Activated CD4-positive, alpha-beta memory T cell treated with anti-CD3 and anti-CD28 coated beads for 36 hours (primary cell): Measurements from ENCODE around the gene PCDHA4. TPM values are rescaled to one million over a fixed set of nuclear protein-coding genes. Genes with fewer than 3 reads are reported as not detected.
A peak's percentile ranks its signal among the peaks of the same experiment; 100 is the strongest.
"Not testable (repeated sequence)": the region's sequence is repeated elsewhere in the genome, so short reads cannot be mapped to it uniquely, and the experiment has no call there.

Source experiments
- CTCF ChIA-PET: fragments of 350-600 bp; sonication (Branson Sonifier 250); formaldehyde crosslinking; loops from one replicate; lab custom pipeline; 2021; ENCODE audit warnings: antibody characterized with exemption, inconsistent platforms; lab: Charles Lee
- POLR2A ChIA-PET: fragments of 350-600 bp; sonication (Branson Sonifier 250); formaldehyde crosslinking; loops from one replicate; lab custom pipeline; 2021; ENCODE audit warnings: antibody characterized with exemption; lab: Charles Lee
- DNase-seq: peaks from one replicate; pipeline ENCODE4 v3.0.0-alpha.2; 2020
- H3K27ac Mint-ChIP-seq: one replicate; pipeline ENCODE4 v1.8.0; 2021; ENCODE audit warnings: mixed read lengths
- H3K27me3 Mint-ChIP-seq: one replicate; pipeline ENCODE4 v1.8.0; 2021; ENCODE audit warnings: mixed read lengths
- H3K36me3 Mint-ChIP-seq: one replicate; pipeline ENCODE4 v1.8.0; 2021; ENCODE audit warnings: mixed read lengths
- H3K4me1 Mint-ChIP-seq: one replicate; pipeline ENCODE4 v1.8.0; 2021; ENCODE audit warnings: low read depth, mixed read lengths
- H3K4me3 Mint-ChIP-seq: one replicate; pipeline ENCODE4 v1.8.0; 2021; ENCODE audit warnings: mild to moderate bottlenecking, mixed read lengths
- H3K9me3 Mint-ChIP-seq: one replicate; pipeline ENCODE4 v1.8.0; 2021; ENCODE audit warnings: mixed read lengths
- intact Hi-C: fragments of 100-400 bp; cut with micrococcal nuclease; formaldehyde crosslinking; loops from one replicate; pipeline ENCODE4 v1.15.1; 2023
- total RNA-seq, 2 experiments: library from RNA; stranded (reverse); gene quantifications; one replicate each; pipeline ENCODE4 v1.2.3, GENCODE V29; 2021

Gene PCDHA4
- total RNA-seq, 2 experiments from 2014 or later: not detected

GRCh38 chr5:140796072-140796717, 10.7 kb upstream of the PCDHA4 start:
- intact Hi-C loops: loop anchor here (10.0 kb wide), 1 partner anchor 69 kb away; the partner anchor contains the start of gene PCDHA11
- POLR2A ChIA-PET, CTCF ChIA-PET, H3K4me3 Mint-ChIP-seq, DNase-seq, H3K36me3 Mint-ChIP-seq, H3K4me1 Mint-ChIP-seq, H3K27ac Mint-ChIP-seq: not testable (repeated sequence)
- Mint-ChIP-seq H3K27me3 (peaks cover 32% of the 10 kb centered on the region), H3K9me3 (peaks cover 36% of the 10 kb centered on the region)

GRCh38 chr5:140796718-140797095, 10.2 kb upstream of the PCDHA4 start:
- Mint-ChIP-seq H3K4me1 (no peaks in the 10 kb centered on the region), H3K27me3 (peaks cover 32% of the 10 kb centered on the region), H3K4me3 (no peak overlapping the region), H3K27ac (no peak overlapping the region), H3K36me3 (peaks cover 8% of the 10 kb centered on the region), H3K9me3 (peaks cover 41% of the 10 kb centered on the region)
- DNase-seq: no peak
- intact Hi-C loops: loop anchor here (10.0 kb wide), 1 partner anchor 68 kb away; the partner anchor contains the start of gene PCDHA11
- CTCF ChIA-PET: no interaction called here
- POLR2A ChIA-PET: no interaction called here

GRCh38 chr5:140800816-140801493, 5.9 kb upstream of the PCDHA4 start, which contains the start of gene PCDHA3:
TSS of gene PCDHA3 (plus strand) at chr5:140801057.
- CTCF ChIA-PET: no interaction called here
- intact Hi-C loops: no loop called here

GRCh38 chr5:140801494-140801841, 5.4 kb upstream of the PCDHA4 start:
- ChIA-PET CTCF (no interaction called here), POLR2A (no interaction called here)
- no peak for DNase-seq
- no peak overlapping the region for H3K4me3 Mint-ChIP-seq
- H3K9me3 Mint-ChIP-seq: peaks cover 36% of the 10 kb centered on the region
- H3K27me3 Mint-ChIP-seq: peaks cover 22% of the 10 kb centered on the region
- intact Hi-C loops: no loop called here
- H3K27ac Mint-ChIP-seq: no peak overlapping the region
- peaks cover 8% of the 10 kb centered on the region for H3K36me3 Mint-ChIP-seq
- no peaks in the 10 kb centered on the region for H3K4me1 Mint-ChIP-seq

More at GRCh38 chr5:140800816-140801493, 5.9 kb upstream of the PCDHA4 start, which contains the start of gene PCDHA3:
- Mint-ChIP-seq H3K9me3 (peaks cover 36% of the 10 kb centered on the region), H3K4me1 (no peaks in the 10 kb centered on the region), H3K4me3 (no peak within 1 kb of the TSS), H3K27ac (no peak within 1 kb of the TSS), H3K36me3 (peaks cover 7% of the 10 kb centered on the region), H3K27me3 (peaks cover 22% of the 10 kb centered on the region)
- POLR2A ChIA-PET: no interaction called here
- DNase-seq: no peak

GRCh38 chr5:140802381-140802780, 4.5 kb upstream of the PCDHA4 start:
- POLR2A ChIA-PET, CTCF ChIA-PET, H3K27ac Mint-ChIP-seq, H3K4me3 Mint-ChIP-seq, H3K4me1 Mint-ChIP-seq, intact Hi-C loops, DNase-seq: not testable (repeated sequence)
- Mint-ChIP-seq H3K36me3 (peaks cover 10% of the 10 kb centered on the region), H3K27me3 (peaks cover 26% of the 10 kb centered on the region), H3K9me3 (peaks cover 38% of the 10 kb centered on the region)

GRCh38 chr5:140802781-140803271, 4.0 kb upstream of the PCDHA4 start:
- H3K27ac Mint-ChIP-seq: no peak overlapping the region
- CTCF ChIA-PET: no interaction called here
- H3K36me3 Mint-ChIP-seq: peaks cover 14% of the 10 kb centered on the region
- DNase-seq: no peak
- intact Hi-C loops: no loop called here
- peaks cover 26% of the 10 kb centered on the region for H3K27me3 Mint-ChIP-seq
- peaks cover 41% of the 10 kb centered on the region for H3K9me3 Mint-ChIP-seq
- H3K4me3 Mint-ChIP-seq: no peak overlapping the region
- no peaks in the 10 kb centered on the region for H3K4me1 Mint-ChIP-seq
- POLR2A ChIA-PET: no interaction called here

GRCh38 chr5:140808241-140808888, 1.5 kb downstream of the PCDHA4 start:
- peaks cover 34% of the 10 kb centered on the region for H3K9me3 Mint-ChIP-seq
- H3K4me3 Mint-ChIP-seq, POLR2A ChIA-PET, intact Hi-C loops, DNase-seq, H3K4me1 Mint-ChIP-seq, H3K27ac Mint-ChIP-seq: not testable (repeated sequence)
- CTCF ChIA-PET: interaction anchor here (0.8 to 2.9 kb wide), 4 partner anchors 9 to 265 kb away, joined by 3 to 11 read pairs (median 3); partner anchors contain the start of gene PCDHA1
- peaks cover 12% of the 10 kb centered on the region for H3K27me3 Mint-ChIP-seq
- H3K36me3 Mint-ChIP-seq: peaks cover 14% of the 10 kb centered on the region

- H3K4me1 Mint-ChIP-seq: no peaks in the 10 kb centered on the region
- DNase-seq: no peak
- peaks cover 13% of the 10 kb centered on the region for H3K36me3 Mint-ChIP-seq
- no peak overlapping the region for H3K27ac Mint-ChIP-seq
- peaks cover 12% of the 10 kb centered on the region for H3K27me3 Mint-ChIP-seq
- POLR2A ChIA-PET: no interaction called here
- intact Hi-C loops: no loop called here
- H3K9me3 Mint-ChIP-seq: peaks cover 30% of the 10 kb centered on the region
- CTCF ChIA-PET: no interaction called here
- no peak overlapping the region for H3K4me3 Mint-ChIP-seq
Measured at GRCh38 chr5:140808889-140809291, 2.0 kb downstream of the PCDHA4 start.

GRCh38 chr5:140821375-140822280, 14.8 kb downstream of the PCDHA4 start, which contains the start of gene PCDHA5:
TSS of gene PCDHA5 (plus strand) at chr5:140821613.
- no peak within 1 kb of the TSS for H3K4me3 Mint-ChIP-seq
- no peak within 1 kb of the TSS for H3K27ac Mint-ChIP-seq
- no peaks in the 10 kb centered on the region for H3K36me3 Mint-ChIP-seq
- H3K27me3 Mint-ChIP-seq: peaks cover 3% of the 10 kb centered on the region
- peaks cover 11% of the 10 kb centered on the region for H3K9me3 Mint-ChIP-seq
- peak; percentile 36 for DNase-seq
- intact Hi-C loops: no loop called here
- ChIA-PET CTCF (interaction anchor here (0.6 to 1.0 kb wide), 2 partner anchors 121 to 215 kb away, joined by 3 read pairs; no protein-coding TSS in a partner anchor), POLR2A (no interaction called here)
- H3K4me1 Mint-ChIP-seq: no peaks in the 10 kb centered on the region

GRCh38 chr5:140822281-140822629, 15.4 kb downstream of the PCDHA4 start:
- ChIA-PET CTCF (interaction anchor here (0.6 to 1.0 kb wide), 2 partner anchors 120 to 214 kb away, joined by 3 read pairs; no protein-coding TSS in a partner anchor), POLR2A (no interaction called here)
- Mint-ChIP-seq H3K4me3 (no peak overlapping the region), H3K9me3 (peaks cover 13% of the 10 kb centered on the region), H3K27me3 (peaks cover 8% of the 10 kb centered on the region), H3K27ac (no peak overlapping the region), H3K4me1 (no peaks in the 10 kb centered on the region), H3K36me3 (peaks cover 3% of the 10 kb centered on the region)
- DNase-seq: no peak
- intact Hi-C loops: no loop called here

GRCh38 chr5:140822969-140823368, 16.1 kb downstream of the PCDHA4 start:
- DNase-seq, H3K4me1 Mint-ChIP-seq, H3K4me3 Mint-ChIP-seq, POLR2A ChIA-PET, H3K27ac Mint-ChIP-seq, CTCF ChIA-PET, H3K36me3 Mint-ChIP-seq, intact Hi-C loops: not testable (repeated sequence)
- Mint-ChIP-seq H3K9me3 (peaks cover 15% of the 10 kb centered on the region), H3K27me3 (peaks cover 12% of the 10 kb centered on the region)
